Measurements from ENCODE around the gene SAP30.
A peak's percentile ranks its signal among the peaks of the same experiment; 100 is the strongest.

GRCh38 chr4:173420324-173420752 lies 49.6 kb downstream of the SAP30 start:
- TF ChIP-seq CTCF (IDR thresholded peaks at IDR 0.05; ENCODE audit: insufficient read depth, low read depth, low read length) (peak; percentile 61), EZH2 (IDR thresholded peaks at IDR 0.05; ENCODE audit: insufficient read depth, low read length) (no peak)

Data from astrocyte (in vitro differentiated cells and primary cell).